ENCODE measurements around the gene IDH3B. TPM values are rescaled to one million over a fixed set of nuclear protein-coding genes. Genes with fewer than 3 reads are reported as not detected.

The IDH3B gene
- total RNA-seq, 4 donors from 2014 or later: 126 to 161 (median 141) TPM

GRCh38 chr20:2625062-2625461, 39.0 kb downstream of the IDH3B start:
- Histone ChIP-seq H3K27ac (no peak overlapping the region), H3K4me3 (replicated peaks in 1 of 3) (no peak overlapping the region), H3K4me1 (no peaks in the 10 kb centered on the region), H3K36me3 (no peaks in the 10 kb centered on the region), H3K27me3 (no peaks in the 10 kb centered on the region), H3K9me3 (no peaks in the 10 kb centered on the region)
- intact Hi-C loops (cut with DNase I): no loop called here
- TF ChIP-seq, protein P1, sequence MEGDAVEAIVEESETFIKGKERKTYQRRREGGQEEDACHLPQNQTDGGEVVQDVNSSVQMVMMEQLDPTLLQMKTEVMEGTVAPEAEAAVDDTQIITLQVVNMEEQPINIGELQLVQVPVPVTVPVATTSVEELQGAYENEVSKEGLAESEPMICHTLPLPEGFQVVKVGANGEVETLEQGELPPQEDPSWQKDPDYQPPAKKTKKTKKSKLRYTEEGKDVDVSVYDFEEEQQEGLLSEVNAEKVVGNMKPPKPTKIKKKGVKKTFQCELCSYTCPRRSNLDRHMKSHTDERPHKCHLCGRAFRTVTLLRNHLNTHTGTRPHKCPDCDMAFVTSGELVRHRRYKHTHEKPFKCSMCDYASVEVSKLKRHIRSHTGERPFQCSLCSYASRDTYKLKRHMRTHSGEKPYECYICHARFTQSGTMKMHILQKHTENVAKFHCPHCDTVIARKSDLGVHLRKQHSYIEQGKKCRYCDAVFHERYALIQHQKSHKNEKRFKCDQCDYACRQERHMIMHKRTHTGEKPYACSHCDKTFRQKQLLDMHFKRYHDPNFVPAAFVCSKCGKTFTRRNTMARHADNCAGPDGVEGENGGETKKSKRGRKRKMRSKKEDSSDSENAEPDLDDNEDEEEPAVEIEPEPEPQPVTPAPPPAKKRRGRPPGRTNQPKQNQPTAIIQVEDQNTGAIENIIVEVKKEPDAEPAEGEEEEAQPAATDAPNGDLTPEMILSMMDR (IDR thresholded peaks at IDR 0.05): no peak
- TF ChIP-seq POLR2A (IDR thresholded peaks at IDR 0.05): no peak
- DNase-seq: no peak
- WGBS, 2 donors: 80 to 82% methylated on average over 2 of the region's 2 CpGs

DNA sequence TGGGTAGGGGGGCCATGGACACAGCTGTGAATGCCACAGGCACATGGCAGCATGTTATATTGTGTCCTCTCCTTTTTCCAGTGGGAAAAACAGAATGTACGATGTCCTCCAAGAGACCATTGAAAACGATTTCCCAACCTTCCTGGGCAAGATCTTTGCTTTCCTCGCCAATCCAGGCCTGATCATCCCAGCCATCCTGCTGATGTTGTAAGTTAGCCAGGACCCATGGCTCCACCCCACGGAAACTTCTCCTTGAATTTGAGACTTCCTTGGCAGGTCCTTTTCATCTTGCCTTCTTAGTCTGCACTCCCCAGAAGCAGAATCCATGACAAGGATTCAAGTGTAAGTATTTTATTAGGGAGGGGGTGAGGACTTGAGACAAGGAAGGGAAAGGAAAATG, 39.8 kb downstream of the IDH3B start:
- no peak for TF ChIP-seq POLR2A (IDR thresholded peaks at IDR 0.05)
- TF ChIP-seq, protein P1 (IDR thresholded peaks at IDR 0.05): no peak
- Histone ChIP-seq H3K27ac (no peak overlapping the region), H3K4me3 (replicated peaks in 1 of 3) (no peak overlapping the region), H3K4me1 (no peaks in the 10 kb centered on the region), H3K36me3 (no peaks in the 10 kb centered on the region), H3K9me3 (no peaks in the 10 kb centered on the region), H3K27me3 (no peaks in the 10 kb centered on the region)
- no peak for DNase-seq
- WGBS, 2 donors: 67 to 86% methylated on average over 4 of the region's 4 CpGs
- intact Hi-C loops (cut with DNase I): no loop called here

GRCh38 chr20:2619961-2620595, 43.9 kb downstream of the IDH3B start:
- no peak for DNase-seq
- H3K27me3 ChIP-seq: no peaks in the 10 kb centered on the region
- intact Hi-C loops (cut with DNase I): no loop called here
- no peak overlapping the region for H3K4me3 ChIP-seq (replicated peaks in 1 of 3)
- H3K36me3 ChIP-seq: no peaks in the 10 kb centered on the region
- no peaks in the 10 kb centered on the region for H3K4me1 ChIP-seq
- no peak overlapping the region for H3K27ac ChIP-seq
- TF ChIP-seq, protein P1 (IDR thresholded peaks at IDR 0.05): no peak
- no peak for TF ChIP-seq POLR2A (IDR thresholded peaks at IDR 0.05)
- no peaks in the 10 kb centered on the region for H3K9me3 ChIP-seq
- WGBS, 2 donors: 93 to 96% methylated on average over 3 of the region's 3 CpGs

GRCh38 chr20:2619337-2619736, 44.7 kb downstream of the IDH3B start:
- Histone ChIP-seq H3K27ac (no peak overlapping the region), H3K27me3 (no peaks in the 10 kb centered on the region), H3K4me3 (replicated peaks in 1 of 3) (no peak overlapping the region), H3K36me3 (no peaks in the 10 kb centered on the region), H3K4me1 (no peaks in the 10 kb centered on the region), H3K9me3 (no peaks in the 10 kb centered on the region)
- DNase-seq: no peak
- 48 to 71% methylated on average over 2 of the region's 2 CpGs for WGBS, 2 donors
- TF ChIP-seq POLR2A (IDR thresholded peaks at IDR 0.05): no peak
- TF ChIP-seq, protein P1 (IDR thresholded peaks at IDR 0.05): no peak
- intact Hi-C loops (cut with DNase I): no loop called here

GRCh38 chr20:2618815-2619214, 45.2 kb downstream of the IDH3B start:
- no peaks in the 10 kb centered on the region for H3K36me3 ChIP-seq
- no peaks in the 10 kb centered on the region for H3K27me3 ChIP-seq
- no peaks in the 10 kb centered on the region for H3K9me3 ChIP-seq
- 82 to 90% methylated on average over 6 of the region's 6 CpGs for WGBS, 2 donors
- no peaks in the 10 kb centered on the region for H3K4me1 ChIP-seq
- no peak overlapping the region for H3K27ac ChIP-seq
- TF ChIP-seq POLR2A (IDR thresholded peaks at IDR 0.05): no peak
- TF ChIP-seq, protein P1 (IDR thresholded peaks at IDR 0.05): no peak
- intact Hi-C loops (cut with DNase I): no loop called here
- no peak overlapping the region for H3K4me3 ChIP-seq (replicated peaks in 1 of 3)
- DNase-seq: no peak
